Epithelial cell of esophagus (primary cell): Measurements from ENCODE around the gene MAD1L1.

Experiments
- DNase-seq: peaks from one replicate; pipeline ENCODE4 v3.0.0; 2010; ENCODE audit warnings: low read depth
- H3K4me3 ChIP-seq: 2 replicates; pipeline ENCODE4 v1.5.1; 2011; ENCODE audit warnings: mild to moderate bottlenecking, low read length, control low read depth
- CTCF ChIP-seq: IDR thresholded peaks from 2 replicates; pipeline ENCODE4 v1.5.1; 2011; ENCODE audit warnings: low read depth, mild to moderate bottlenecking, low read length, control low read depth, inconsistent platforms; ENCODE audit not compliant: insufficient read depth; ENCODE audit errors: missing control alignments

The MAD1L1 gene

GRCh38 chr7:2210551-2211258, 22.0 kb downstream of the MAD1L1 start:
- no peak overlapping the region for H3K4me3 ChIP-seq
- no peak for TF ChIP-seq CTCF
- DNase-seq: no peak

- no peak overlapping the region for H3K4me3 ChIP-seq
- TF ChIP-seq CTCF: no peak
- no peak for DNase-seq
These were observed 22.8 kb downstream of the MAD1L1 start for GRCh38 chr7:2209961-2210323.

GRCh38 chr7:2209146-2209960, 23.4 kb downstream of the MAD1L1 start:
- peak; percentile 74 for TF ChIP-seq CTCF
- no peak overlapping the region for H3K4me3 ChIP-seq
- peak; percentile 58 for DNase-seq

GRCh38 chr7:2208712-2209111, 24.0 kb downstream of the MAD1L1 start:
- H3K4me3 ChIP-seq: no peak overlapping the region
- no peak for DNase-seq
- no peak for TF ChIP-seq CTCF

GRCh38 chr7:2205036-2205780, 27.5 kb downstream of the MAD1L1 start:
- no peak overlapping the region for H3K4me3 ChIP-seq
- no peak for DNase-seq
- TF ChIP-seq CTCF: no peak

GRCh38 chr7:2204446-2204845, 28.3 kb downstream of the MAD1L1 start:
- DNase-seq: no peak
- H3K4me3 ChIP-seq: no peak overlapping the region
- TF ChIP-seq CTCF: no peak
